Upper lobe of left lung (tissue), 6 donors: ENCODE data around the gene NUP93. TPM values are rescaled to one million over a fixed set of nuclear protein-coding genes. Genes with fewer than 3 reads are reported as not detected.

ENCODE experiments used
- ATAC-seq, 2 donors: fragments of 200-7000 bp; cut with Tn5 transposase; one replicate each; pipeline ENCODE4 v1.9.1; 2022; ENCODE audit warnings: mild to moderate bottlenecking in 2 of 2, moderate library complexity in 2 of 2; ENCODE audit not compliant: low FRiP score in 2 of 2
- DNase-seq, 2 donors: peaks; one replicate each; pipeline ENCODE4 v3.0.0-alpha.2; 2019 to 2020
- H3K27ac ChIP-seq, 4 donors: fragments of 200-600 bp; sonication (generic); one replicate each; pipeline ENCODE4 v1.5.1; 2016 to 2019
- H3K27me3 ChIP-seq, 4 donors: fragments of 200-600 bp; sonication (generic); one replicate each; pipeline ENCODE4 v1.5.1; 2017 to 2019
- H3K36me3 ChIP-seq, 4 donors: fragments of 200-600 bp; sonication (generic); one replicate each; pipeline ENCODE4 v1.5.1; 2016 to 2019
- H3K4me1 ChIP-seq, 4 donors: fragments of 200-600 bp; sonication (generic); one replicate each; pipeline ENCODE4 v1.5.1; 2018 to 2019
- H3K4me3 ChIP-seq, 4 donors: fragments of 200-600 bp; sonication (generic); one replicate each; pipeline ENCODE4 v1.5.1; 2017 to 2019; ENCODE audit warnings: mild to moderate bottlenecking in 2 of 4, moderate library complexity in 1 of 4
- H3K9me3 ChIP-seq, 4 donors: fragments of 200-600 bp; sonication (generic); one replicate each; pipeline ENCODE4 v1.5.1; 2018 to 2019
- CTCF ChIP-seq, 6 experiments: fragments of 450-650 bp in 4 of 6; fragments of 200-600 bp in 2 of 6; sonication (generic) in 2 of 6; IDR thresholded peaks; one replicate each; pipeline ENCODE4 v1.5.1; 2016 to 2019; ENCODE audit warnings: antibody characterized with exemption in 6 of 6
- EP300 ChIP-seq, 4 donors: sonication (generic); formaldehyde crosslinking; IDR thresholded peaks; one replicate each; pipeline ENCODE4 v1.5.1; 2017; ENCODE audit warnings: antibody characterized with exemption in 4 of 4, control low read depth in 2 of 4
- POLR2A ChIP-seq, 4 donors: fragments of 450-650 bp; IDR thresholded peaks; one replicate each; pipeline ENCODE4 v1.5.1; 2016 to 2017; ENCODE audit warnings: antibody characterized with exemption in 4 of 4, mild to moderate bottlenecking in 2 of 4
- POLR2AphosphoS5 ChIP-seq, 2 donors: sonication (generic); formaldehyde crosslinking; IDR thresholded peaks; one replicate each; pipeline ENCODE4 v1.5.1; 2017; ENCODE audit warnings: antibody characterized with exemption in 2 of 2
- WGBS, 2 donors: methylation state at CpG; one replicate each; pipeline ENCODE4 v1.1.5; 2017 to 2018; 5-methylcytosine and 5-hydroxymethylcytosine counted together
- total RNA-seq, 6 donors: library from RNA; depleted of rRNA in 4 of 6; stranded (reverse); fragments of >200 nt in 4 of 6; gene quantifications; one replicate each; pipeline versions ENCODE4 v1.1.0 to v1.2.1, GENCODE V29; 2016 to 2021
- donor health status: DM: no; HTN: no; CAD: no; lungs with moderate emphysema.
- donor health status: DM: no; HTN: yes; CAD: no; lungs with severe emphysema.

The NUP93 gene
- total RNA-seq, 6 donors from 2014 or later = 30.9 to 57.3 (median 45.3) TPM

- 85 to 89% methylated on average over 9 to 10 of the region's 10 CpGs for WGBS, 2 donors
- ATAC-seq (peak in 1 of 2 donors; percentile 64), DNase-seq (no peak)
- Histone ChIP-seq H3K27ac (no peak overlapping the region), H3K9me3 (no peaks in the 10 kb centered on the region), H3K27me3 (no peaks in the 10 kb centered on the region), H3K36me3 (no peaks in the 10 kb centered on the region), H3K4me1 (no peaks in the 10 kb centered on the region), H3K4me3 (no peak overlapping the region)
- TF ChIP-seq POLR2A (IDR thresholded peaks at IDR 0.05) = no peak
- peak in 1 of 2 donors; percentile 8 for TF ChIP-seq POLR2AphosphoS5 (IDR thresholded peaks at IDR 0.05)
Observed at GRCh38 chr16:56872863-56873391, 143.0 kb downstream of the NUP93 start.

- TF ChIP-seq POLR2A (IDR thresholded peaks at IDR 0.05) = no peak
- no peak for TF ChIP-seq CTCF (IDR thresholded peaks at IDR 0.05)
- TF ChIP-seq POLR2AphosphoS5 (IDR thresholded peaks at IDR 0.05) = no peak
- no peak for TF ChIP-seq EP300 (IDR thresholded peaks at IDR 0.05)
- DNase-seq (no peak), ATAC-seq (no peak)
- no peak overlapping the region for H3K4me3 ChIP-seq
- no peak overlapping the region for H3K27ac ChIP-seq
- no peaks in the 10 kb centered on the region for H3K27me3 ChIP-seq
- H3K9me3 ChIP-seq = no peaks in the 10 kb centered on the region
- no peaks in the 10 kb centered on the region for H3K36me3 ChIP-seq
- no peaks in the 10 kb centered on the region for H3K4me1 ChIP-seq
- WGBS, 2 donors = 80 to 94% methylated on average over 11 of the region's 11 CpGs
Observed at GRCh38 chr16:56874800-56875199, 144.9 kb downstream of the NUP93 start.

GRCh38 chr16:56876048-56876447 lies 146.1 kb downstream of the NUP93 start:
- no peak for ATAC-seq
- Histone ChIP-seq H3K27ac (no peak overlapping the region), H3K4me3 (no peak overlapping the region), H3K27me3 (no peaks in the 10 kb centered on the region), H3K4me1 (no peaks in the 10 kb centered on the region), H3K36me3 (no peaks in the 10 kb centered on the region), H3K9me3 (no peaks in the 10 kb centered on the region)
- WGBS, 2 donors = 87 to 90% methylated on average over 3 to 4 of the region's 4 CpGs
- TF ChIP-seq EP300 (IDR thresholded peaks at IDR 0.05) (no peak), POLR2AphosphoS5 (IDR thresholded peaks at IDR 0.05) (no peak), POLR2A (IDR thresholded peaks at IDR 0.05) (no peak), CTCF (IDR thresholded peaks at IDR 0.05) (no peak)
- DNase-seq = no peak

- H3K36me3 ChIP-seq = no peaks in the 10 kb centered on the region
- H3K4me3 ChIP-seq = no peak overlapping the region
- 91 to 97% methylated on average over 8 to 13 of the region's 13 CpGs for whole genome bisulfite sequencing, 2 donors
- TF ChIP-seq POLR2AphosphoS5 (IDR thresholded peaks at IDR 0.05) = no peak
- TF ChIP-seq POLR2A (IDR thresholded peaks at IDR 0.05) = no peak
- no peak for TF ChIP-seq EP300 (IDR thresholded peaks at IDR 0.05)
- TF ChIP-seq CTCF (IDR thresholded peaks at IDR 0.05) = no peak
- no peaks in the 10 kb centered on the region for H3K9me3 ChIP-seq
- no peak for ATAC-seq
- H3K27me3 ChIP-seq = no peaks in the 10 kb centered on the region
- no peaks in the 10 kb centered on the region for H3K4me1 ChIP-seq
- no peak for DNase-seq
- no peak overlapping the region for H3K27ac ChIP-seq
Observed at GRCh38 chr16:56877486-56878182, 147.7 kb downstream of the NUP93 start.

- Histone ChIP-seq H3K9me3 (no peaks in the 10 kb centered on the region), H3K27ac (no peak overlapping the region), H3K36me3 (no peaks in the 10 kb centered on the region), H3K27me3 (no peaks in the 10 kb centered on the region), H3K4me1 (no peaks in the 10 kb centered on the region), H3K4me3 (no peak overlapping the region)
- no peak for ATAC-seq
- no peak for DNase-seq
- TF ChIP-seq POLR2A (IDR thresholded peaks at IDR 0.05) (no peak), POLR2AphosphoS5 (IDR thresholded peaks at IDR 0.05) (no peak), EP300 (IDR thresholded peaks at IDR 0.05) (no peak), CTCF (IDR thresholded peaks at IDR 0.05) (no peak)
- 91 to 98% methylated on average over 7 to 8 of the region's 8 CpGs for WGBS, 2 donors
Observed at GRCh38 chr16:56878282-56878854, 148.4 kb downstream of the NUP93 start.
